Measurements from ENCODE around the gene ITM2C.
A peak's percentile ranks its signal among the peaks of the same experiment; 100 is the strongest.

ITM2C gene

GRCh38 chr2:230903231-230904150 lies 38.7 kb downstream of the ITM2C start:
- no peak for DNase-seq
- TF ChIP-seq, protein P1, sequence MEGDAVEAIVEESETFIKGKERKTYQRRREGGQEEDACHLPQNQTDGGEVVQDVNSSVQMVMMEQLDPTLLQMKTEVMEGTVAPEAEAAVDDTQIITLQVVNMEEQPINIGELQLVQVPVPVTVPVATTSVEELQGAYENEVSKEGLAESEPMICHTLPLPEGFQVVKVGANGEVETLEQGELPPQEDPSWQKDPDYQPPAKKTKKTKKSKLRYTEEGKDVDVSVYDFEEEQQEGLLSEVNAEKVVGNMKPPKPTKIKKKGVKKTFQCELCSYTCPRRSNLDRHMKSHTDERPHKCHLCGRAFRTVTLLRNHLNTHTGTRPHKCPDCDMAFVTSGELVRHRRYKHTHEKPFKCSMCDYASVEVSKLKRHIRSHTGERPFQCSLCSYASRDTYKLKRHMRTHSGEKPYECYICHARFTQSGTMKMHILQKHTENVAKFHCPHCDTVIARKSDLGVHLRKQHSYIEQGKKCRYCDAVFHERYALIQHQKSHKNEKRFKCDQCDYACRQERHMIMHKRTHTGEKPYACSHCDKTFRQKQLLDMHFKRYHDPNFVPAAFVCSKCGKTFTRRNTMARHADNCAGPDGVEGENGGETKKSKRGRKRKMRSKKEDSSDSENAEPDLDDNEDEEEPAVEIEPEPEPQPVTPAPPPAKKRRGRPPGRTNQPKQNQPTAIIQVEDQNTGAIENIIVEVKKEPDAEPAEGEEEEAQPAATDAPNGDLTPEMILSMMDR (IDR thresholded peaks at IDR 0.05): no peak
- Mint-ChIP-seq H3K36me3 (ENCODE audit: low read depth) (no peaks in the 10 kb centered on the region), H3K27me3 (ENCODE audit: low read depth, poor library complexity) (peaks cover 3% of the 10 kb centered on the region), H3K9me3 (no peaks in the 10 kb centered on the region), H3K4me1 (peaks cover 78% of the 10 kb centered on the region), H3K27ac (no peak overlapping the region), H3K4me3 (no peak overlapping the region)

DNA sequence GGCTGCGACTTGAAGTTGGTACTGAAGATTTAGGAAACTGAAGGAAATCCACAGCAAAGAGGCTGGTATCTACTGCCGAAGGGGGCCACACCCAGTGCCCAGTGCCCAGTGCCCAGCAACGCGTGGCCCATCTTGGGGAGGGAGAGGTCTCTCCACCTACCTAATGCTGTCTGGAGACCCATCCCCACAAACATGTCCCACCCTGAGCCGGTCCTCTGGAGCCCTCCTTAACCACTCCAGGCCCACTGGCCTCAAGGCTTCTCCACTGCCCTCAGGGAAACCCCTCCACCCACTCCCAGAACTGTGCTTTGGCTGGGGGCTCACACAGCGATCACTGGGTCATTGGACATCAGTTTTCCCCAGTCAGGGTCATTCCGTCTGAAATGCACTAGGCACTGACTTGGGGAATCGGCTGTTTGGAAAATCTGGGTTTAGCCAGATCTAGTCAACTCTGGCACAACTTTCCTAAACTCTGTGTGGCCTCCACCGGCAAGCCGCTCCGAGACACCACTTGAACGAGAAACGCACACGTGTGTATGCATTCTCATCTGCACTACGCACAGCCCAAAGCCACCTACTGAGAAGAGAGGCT lies 40.2 kb downstream of the ITM2C start:
- H3K4me1 Mint-ChIP-seq: peaks cover 80% of the 10 kb centered on the region
- no peaks in the 10 kb centered on the region for H3K9me3 Mint-ChIP-seq
- no peak overlapping the region for H3K27ac Mint-ChIP-seq
- H3K27me3 Mint-ChIP-seq (ENCODE audit: low read depth, poor library complexity): peaks cover 7% of the 10 kb centered on the region
- DNase-seq: no peak
- TF ChIP-seq, protein P1 (IDR thresholded peaks at IDR 0.05): no peak
- H3K4me3 Mint-ChIP-seq: no peak overlapping the region
- no peaks in the 10 kb centered on the region for H3K36me3 Mint-ChIP-seq (ENCODE audit: low read depth)

GRCh38 chr2:230905448-230906421 lies 41.0 kb downstream of the ITM2C start:
- Mint-ChIP-seq H3K9me3 (no peaks in the 10 kb centered on the region), H3K4me1 (peaks cover 77% of the 10 kb centered on the region), H3K36me3 (ENCODE audit: low read depth) (no peaks in the 10 kb centered on the region), H3K27ac (no peak overlapping the region), H3K27me3 (ENCODE audit: low read depth, poor library complexity) (peaks cover 7% of the 10 kb centered on the region), H3K4me3 (no peak overlapping the region)
- peak; percentile 27 for DNase-seq
- TF ChIP-seq, protein P1 (IDR thresholded peaks at IDR 0.05): no peak

GRCh38 chr2:230906471-230907230 lies 41.9 kb downstream of the ITM2C start:
- peaks cover 7% of the 10 kb centered on the region for H3K27me3 Mint-ChIP-seq (ENCODE audit: low read depth, poor library complexity)
- no peak overlapping the region for H3K4me3 Mint-ChIP-seq
- H3K27ac Mint-ChIP-seq: no peak overlapping the region
- no peaks in the 10 kb centered on the region for H3K9me3 Mint-ChIP-seq
- peaks cover 80% of the 10 kb centered on the region for H3K4me1 Mint-ChIP-seq
- TF ChIP-seq, protein P1 (IDR thresholded peaks at IDR 0.05): no peak
- H3K36me3 Mint-ChIP-seq (ENCODE audit: low read depth): no peaks in the 10 kb centered on the region
- no peak for DNase-seq

DNA sequence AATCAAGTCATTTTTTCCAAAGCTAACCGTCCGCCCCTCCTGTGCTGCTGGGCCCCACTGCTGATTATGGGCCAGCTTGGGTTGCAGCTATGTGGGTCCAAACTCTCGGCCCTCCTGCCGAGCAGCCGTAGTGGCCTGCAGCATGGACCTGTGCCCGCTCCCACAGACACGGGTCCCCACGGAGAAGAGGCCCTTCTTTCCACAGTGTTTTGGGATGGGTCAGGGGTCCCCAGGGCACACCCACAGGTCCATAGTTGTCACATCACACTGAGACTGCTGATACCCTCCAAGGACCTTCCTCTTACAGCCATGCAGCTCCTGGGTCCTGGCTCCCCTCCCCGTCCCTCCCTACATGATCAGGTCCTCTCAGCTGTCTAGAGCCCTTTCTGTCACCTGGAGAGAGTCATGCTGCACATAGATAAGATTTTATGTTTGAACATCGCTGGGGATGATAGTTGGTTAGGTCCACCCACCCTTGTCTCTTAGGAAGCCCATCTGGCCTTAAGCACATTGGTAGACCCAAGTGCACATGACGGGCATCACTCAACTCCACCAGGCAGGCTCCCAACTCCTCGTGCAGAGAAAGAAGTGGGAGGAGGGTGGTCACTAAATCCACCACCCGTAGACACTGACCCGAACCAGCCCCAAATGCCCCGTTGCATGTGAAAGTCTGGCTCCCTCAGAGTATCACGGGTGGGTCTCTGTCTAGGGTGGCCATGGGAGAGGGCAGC lies 42.8 kb downstream of the ITM2C start:
- DNase-seq: no peak
- H3K27ac Mint-ChIP-seq: no peak overlapping the region
- H3K27me3 Mint-ChIP-seq (ENCODE audit: low read depth, poor library complexity): peaks cover 7% of the 10 kb centered on the region
- no peak overlapping the region for H3K4me3 Mint-ChIP-seq
- peaks cover 75% of the 10 kb centered on the region for H3K4me1 Mint-ChIP-seq
- TF ChIP-seq, protein P1 (IDR thresholded peaks at IDR 0.05): no peak
- H3K9me3 Mint-ChIP-seq: no peaks in the 10 kb centered on the region
- no peaks in the 10 kb centered on the region for H3K36me3 Mint-ChIP-seq (ENCODE audit: low read depth)

Measured in nephron progenitor cell (in vitro differentiated cells).